HepG2 (cell line): ENCODE results near the gene GDAP1L1. TPM values are rescaled to one million over a fixed set of nuclear protein-coding genes. Genes with fewer than 3 reads are reported as not detected.
A peak's percentile ranks its signal among the peaks of the same experiment; 100 is the strongest.

Experiments used
- ATAC-seq: fragments of 200-7000 bp; cut with Tn5 transposase; 3 replicates; pipeline ENCODE4 v1.9.1; 2020; ENCODE audit warnings: mild to moderate bottlenecking, moderate library complexity
- BruUV-seq: library from RNA; stranded (reverse); fragments of 400-500 nt; replicated peaks from 2 replicates; lab custom pipeline; 2021; lab: Mats Ljungman, UMichigan
- CTCF ChIA-PET: fragments of 300-600 bp; formaldehyde crosslinking; extraction: SDS; loops from one replicate; lab custom pipeline; 2021; ENCODE audit warnings: low total read pairs, inconsistent platforms, low intra/inter-chr PET ratio; lab: Yijun Ruan, JAX
- POLR2A ChIA-PET: fragments of 350-600 bp; sonication (Branson Sonifier 250); formaldehyde crosslinking; loops from one replicate; lab custom pipeline; 2020; ENCODE audit warnings: antibody characterized with exemption, inconsistent platforms; lab: Yijun Ruan, JAX
- DNase-seq: peaks from one replicate; pipeline ENCODE4 v3.0.0-alpha.2; 2015; ENCODE audit warnings: low spot score
- FAIRE-seq: peaks from 3 replicates; lab custom pipeline; 2011; peaks lifted over from hg19 to GRCh38; lab: Jason Lieb, UNC
- H2AFZ ChIP-seq: one replicate; pipeline ENCODE4 v1.6.1; 2011; ENCODE audit warnings: low read length, inconsistent platforms
- H3K27ac ChIP-seq: fragments of 300-600 bp; 3 replicates; pipeline ENCODE4 v1.8.0; 2011; ENCODE audit warnings: mixed run types, mild to moderate bottlenecking, mixed read lengths, low read length, inconsistent platforms; ENCODE audit not compliant: insufficient read depth; ENCODE audit errors: extremely low read length
- H3K27me3 ChIP-seq, 2 experiments: fragments of 200-600 bp in 1 of 2; 2 replicates in 1 of 2; 3 replicates in 1 of 2; pipeline versions ENCODE4 v1.6.0 to v1.8.0; 2011; ENCODE audit warnings: low read length in 2 of 2, mild to moderate bottlenecking in 2 of 2, moderate library complexity in 2 of 2, inconsistent platforms in 1 of 2; ENCODE audit not compliant: insufficient read depth in 2 of 2, control insufficient read depth in 1 of 2
- H3K36me3 ChIP-seq, 2 experiments: fragments of 200-600 bp in 1 of 2; replicated peaks in 1 of 2; 2 replicates in 1 of 2; 3 replicates in 1 of 2; pipeline versions ENCODE4 v1.5.1 to v1.8.0; 2011; ENCODE audit warnings: low read length in 2 of 2, inconsistent platforms in 1 of 2; ENCODE audit not compliant: insufficient read depth in 2 of 2, control insufficient read depth in 1 of 2
- H3K4me1 ChIP-seq: 2 replicates; pipeline ENCODE4 v1.5.1; 2012; ENCODE audit warnings: low read length, inconsistent platforms; ENCODE audit not compliant: insufficient read depth
- H3K4me2 ChIP-seq: 2 replicates; pipeline ENCODE4 v1.6.0; 2011; ENCODE audit warnings: low read depth, low read length, inconsistent platforms
- H3K4me3 ChIP-seq, 3 experiments: fragments of 200-600 bp in 1 of 3; sonication (generic), shearing (Covaris generic) in 1 of 3; replicated peaks in 1 of 3; 2 replicates each; pipeline ENCODE4 v1.5.1; 2011 to 2016; ENCODE audit warnings: low read length in 3 of 3, inconsistent platforms in 2 of 3, low read depth in 2 of 3, mild to moderate bottlenecking in 2 of 3, control low read depth in 1 of 3, mixed read lengths in 1 of 3; ENCODE audit not compliant: insufficient read depth in 1 of 3
- H3K79me2 ChIP-seq: one replicate; pipeline ENCODE4 v1.6.1; 2011; ENCODE audit warnings: low read length, inconsistent platforms; ENCODE audit not compliant: insufficient read depth
- H3K9ac ChIP-seq: 2 replicates; pipeline ENCODE4 v1.6.0; 2011; ENCODE audit warnings: mild to moderate bottlenecking, low read depth, low read length, inconsistent platforms; ENCODE audit not compliant: insufficient read depth
- H3K9me3 ChIP-seq: 2 replicates; pipeline ENCODE4 v1.5.1; 2012; ENCODE audit warnings: mild to moderate bottlenecking, low read length
- H4K20me1 ChIP-seq: 2 replicates; pipeline ENCODE4 v1.6.0; 2011; ENCODE audit warnings: inconsistent platforms, mild to moderate bottlenecking, low read length, moderate library complexity; ENCODE audit not compliant: insufficient read depth
- ATAD3A ChIP-seq: sonication (generic); formaldehyde crosslinking; IDR thresholded peaks from 2 replicates; pipeline ENCODE4 v1.4.0; 2020; ENCODE audit warnings: missing genetic modification reagents
- FOXK1 ChIP-seq: sonication (generic); formaldehyde crosslinking; IDR thresholded peaks from 2 replicates; pipeline ENCODE4 v1.4.0; 2020; ENCODE audit warnings: low read depth, missing genetic modification reagents, borderline replicate concordance
- MAFG ChIP-seq: sonication (generic); formaldehyde crosslinking; IDR thresholded peaks from 2 replicates; pipeline ENCODE4 v1.5.1; 2020; ENCODE audit warnings: mild to moderate bottlenecking, missing genetic modification reagents
- NFRKB ChIP-seq: fragments of 450-650 bp; IDR thresholded peaks from 2 replicates; pipeline ENCODE4 v1.6.1; 2017
- PPARG ChIP-seq: conservative IDR thresholded peaks from 2 replicates; pipeline ENCODE4 v1.6.1; 2016; ENCODE audit warnings: missing biosample characterization, missing genetic modification reagents
- SSRP1 ChIP-seq: IDR thresholded peaks from 2 replicates; pipeline ENCODE4 v1.6.1; 2016; ENCODE audit warnings: control low read depth
- STAG1 ChIP-seq: sonication (generic); formaldehyde crosslinking; IDR thresholded peaks from 2 replicates; pipeline ENCODE4 v1.4.0; 2020; ENCODE audit warnings: missing genetic modification reagents
- ZNF225 ChIP-seq: sonication (generic); formaldehyde crosslinking; IDR thresholded peaks from 2 replicates; pipeline ENCODE4 v1.4.0; 2020; ENCODE audit warnings: mild to moderate bottlenecking, missing genetic modification reagents
- ZNF335 ChIP-seq: sonication (generic); formaldehyde crosslinking; IDR thresholded peaks from 2 replicates; pipeline ENCODE4 v1.4.0; 2020; ENCODE audit warnings: missing genetic modification reagents
- ZNF891 ChIP-seq: sonication (generic); formaldehyde crosslinking; IDR thresholded peaks from 2 replicates; pipeline ENCODE4 v1.5.0; 2020; ENCODE audit warnings: mild to moderate bottlenecking, missing genetic modification reagents
- WGBS: methylation state at CpG from one replicate; pipeline ENCODE4 v1.1.6; 2017; ENCODE audit warnings: low lambda C conversion rate; 5-methylcytosine and 5-hydroxymethylcytosine counted together
- in situ Hi-C: cut with HindIII; loops from 2 replicates; pipeline ENCODE4 v1.10.0; 2017; ENCODE audit warnings: low pct_unique_long_range_greater_than_20kb; ENCODE audit not compliant: extremely low pct_ligation_motif_present
- intact Hi-C: fragments of 100-400 bp; cut with micrococcal nuclease; formaldehyde crosslinking; loops from one replicate; pipeline ENCODE4 v1.10.0; 2022; ENCODE audit not compliant: unreplicated experiment
- polyA plus RNA-seq, 8 experiments: library from polyadenylated mRNA; depleted of rRNA in 3 of 8; stranded (reverse) in 7 of 8; unstranded in 1 of 8; fragments of >200 nt; fragmentation: Illumina TruSeq in 4 of 8; extraction: Trizol in 4 of 8; gene quantifications; 2 replicates each; pipeline versions ENCODE4 v1.2.1 to v1.2.3, GENCODE V29; 2011 to 2016; ENCODE audit warnings: low read depth in 4 of 8, missing spikeins in 1 of 8, mixed read lengths in 1 of 8; ENCODE audit not compliant: insufficient read depth in 1 of 8
- total RNA-seq, 5 experiments: library from RNA; depleted of rRNA; stranded (reverse); fragments of >200 nt; fragmentation: Illumina TruSeq; extraction: Trizol; gene quantifications; 2 replicates each; pipeline ENCODE4 v1.2.3, GENCODE V29; 2016; ENCODE audit warnings: low read depth in 1 of 5
- TF ChIP-seq, protein P1 (sequence below): sonication (generic); formaldehyde crosslinking; IDR thresholded peaks from 2 replicates; pipeline ENCODE4 v1.5.0; 2020; ENCODE audit warnings: missing genetic modification reagents, mild to moderate bottlenecking, borderline replicate concordance
- TF ChIP-seq, protein P2 (sequence below): sonication (generic); formaldehyde crosslinking; conservative IDR thresholded peaks from 2 replicates; pipeline ENCODE4 v1.4.0; 2020; ENCODE audit warnings: missing genetic modification reagents
- TF ChIP-seq, protein P3 (sequence below): sonication (generic); formaldehyde crosslinking; IDR thresholded peaks from 2 replicates; pipeline ENCODE4 v1.9.0; 2021; ENCODE audit warnings: missing genetic modification reagents, borderline replicate concordance
- TF ChIP-seq, protein P4 (sequence below): IDR thresholded peaks from 2 replicates; pipeline ENCODE4 v1.6.1; 2016
- TF ChIP-seq, protein P5 (sequence below): sonication (generic); formaldehyde crosslinking; IDR thresholded peaks from 2 replicates; pipeline ENCODE4 v1.9.0; 2021; ENCODE audit warnings: missing genetic modification reagents, mild to moderate bottlenecking, borderline replicate concordance

The GDAP1L1 gene
- total and polyA plus RNA-seq, 2 of the 13 experiments (the other 11 are each of a cell fraction or from before 2014, with no cell fraction given), result 0.04 TPM; not detected in 1

DNA sequence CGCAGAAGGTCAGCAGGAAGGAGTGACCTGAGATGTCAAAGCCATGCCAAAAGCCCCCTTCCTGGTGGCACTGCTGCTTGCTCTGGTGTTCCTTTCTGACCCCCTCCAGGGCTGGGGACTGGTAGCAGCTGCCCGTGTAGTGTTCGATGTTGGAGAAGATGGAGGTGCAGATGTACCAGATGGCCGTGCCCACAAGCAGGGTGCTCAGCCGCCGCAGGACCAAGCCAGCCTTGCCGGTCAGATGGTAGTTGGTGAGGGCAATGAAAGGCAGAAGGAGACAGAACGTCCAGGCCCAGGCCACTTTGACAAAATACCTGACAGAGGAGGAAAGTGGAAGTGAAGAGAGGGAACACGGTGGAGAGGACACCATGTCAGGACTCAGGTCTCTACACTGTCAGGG, 59.8 kb downstream of the GDAP1L1 start (continued):
- TF ChIP-seq, protein P1, sequence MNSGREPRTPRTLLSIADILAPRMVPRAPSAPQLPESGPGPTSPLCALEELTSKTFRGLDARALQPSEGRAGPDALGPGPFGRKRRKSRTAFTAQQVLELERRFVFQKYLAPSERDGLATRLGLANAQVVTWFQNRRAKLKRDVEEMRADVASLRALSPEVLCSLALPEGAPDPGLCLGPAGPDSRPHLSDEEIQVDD (CRISPR knock-in tag), result no peak
- TF ChIP-seq, protein P2, sequence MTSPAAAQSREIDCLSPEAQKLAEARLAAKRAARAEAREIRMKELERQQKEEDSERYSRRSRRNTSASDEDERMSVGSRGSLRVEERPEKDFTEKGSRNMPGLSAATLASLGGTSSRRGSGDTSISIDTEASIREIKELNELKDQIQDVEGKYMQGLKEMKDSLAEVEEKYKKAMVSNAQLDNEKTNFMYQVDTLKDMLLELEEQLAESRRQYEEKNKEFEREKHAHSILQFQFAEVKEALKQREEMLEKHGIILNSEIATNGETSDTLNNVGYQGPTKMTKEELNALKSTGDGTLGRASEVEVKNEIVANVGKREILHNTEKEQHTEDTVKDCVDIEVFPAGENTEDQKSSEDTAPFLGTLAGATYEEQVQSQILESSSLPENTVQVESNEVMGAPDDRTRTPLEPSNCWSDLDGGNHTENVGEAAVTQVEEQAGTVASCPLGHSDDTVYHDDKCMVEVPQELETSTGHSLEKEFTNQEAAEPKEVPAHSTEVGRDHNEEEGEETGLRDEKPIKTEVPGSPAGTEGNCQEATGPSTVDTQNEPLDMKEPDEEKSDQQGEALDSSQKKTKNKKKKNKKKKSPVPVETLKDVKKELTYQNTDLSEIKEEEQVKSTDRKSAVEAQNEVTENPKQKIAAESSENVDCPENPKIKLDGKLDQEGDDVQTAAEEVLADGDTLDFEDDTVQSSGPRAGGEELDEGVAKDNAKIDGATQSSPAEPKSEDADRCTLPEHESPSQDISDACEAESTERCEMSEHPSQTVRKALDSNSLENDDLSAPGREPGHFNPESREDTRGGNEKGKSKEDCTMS (CRISPR knock-in tag), result no peak
- TF ChIP-seq FOXK1 (no peak), STAG1 (CRISPR knock-in tag) (no peak), ZNF891 (CRISPR knock-in tag) (0 out of 2 replicates have a peak, but pooled peaks have one; percentile 32)
- TF ChIP-seq, all 625 proteins: peak for 4

GRCh38 chr20:44309763-44310663, 62.9 kb downstream of the GDAP1L1 start:
- CTCF ChIA-PET, result interaction anchor here (0.7 to 5.0 kb wide), 5 partner anchors 57 to 193 kb away, joined by 3 to 77 read pairs (median 20); no protein-coding TSS in a partner anchor
- no peak overlapping the region for H2AFZ ChIP-seq
- TF ChIP-seq SSRP1 (CRISPR knock-in tag) (no peak), PPARG (CRISPR knock-in tag) (peak; percentile 63), ATAD3A (peak; percentile 89; the same call in 1 of the 2 replicates), NFRKB (no peak), MAFG (CRISPR knock-in tag) (no peak), ZNF335 (CRISPR knock-in tag) (no peak), ZNF225 (CRISPR knock-in tag) (no peak)
- TF ChIP-seq, protein P3, sequence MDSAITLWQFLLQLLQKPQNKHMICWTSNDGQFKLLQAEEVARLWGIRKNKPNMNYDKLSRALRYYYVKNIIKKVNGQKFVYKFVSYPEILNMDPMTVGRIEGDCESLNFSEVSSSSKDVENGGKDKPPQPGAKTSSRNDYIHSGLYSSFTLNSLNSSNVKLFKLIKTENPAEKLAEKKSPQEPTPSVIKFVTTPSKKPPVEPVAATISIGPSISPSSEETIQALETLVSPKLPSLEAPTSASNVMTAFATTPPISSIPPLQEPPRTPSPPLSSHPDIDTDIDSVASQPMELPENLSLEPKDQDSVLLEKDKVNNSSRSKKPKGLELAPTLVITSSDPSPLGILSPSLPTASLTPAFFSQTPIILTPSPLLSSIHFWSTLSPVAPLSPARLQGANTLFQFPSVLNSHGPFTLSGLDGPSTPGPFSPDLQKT (CRISPR knock-in tag), result 0 out of 2 replicates have a peak, but pooled peaks have one; percentile 9
- TF ChIP-seq, protein P4, sequence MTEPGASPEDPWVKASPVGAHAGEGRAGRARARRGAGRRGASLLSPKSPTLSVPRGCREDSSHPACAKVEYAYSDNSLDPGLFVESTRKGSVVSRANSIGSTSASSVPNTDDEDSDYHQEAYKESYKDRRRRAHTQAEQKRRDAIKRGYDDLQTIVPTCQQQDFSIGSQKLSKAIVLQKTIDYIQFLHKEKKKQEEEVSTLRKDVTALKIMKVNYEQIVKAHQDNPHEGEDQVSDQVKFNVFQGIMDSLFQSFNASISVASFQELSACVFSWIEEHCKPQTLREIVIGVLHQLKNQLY (CRISPR knock-in tag), result no peak
- TF ChIP-seq, protein P5, sequence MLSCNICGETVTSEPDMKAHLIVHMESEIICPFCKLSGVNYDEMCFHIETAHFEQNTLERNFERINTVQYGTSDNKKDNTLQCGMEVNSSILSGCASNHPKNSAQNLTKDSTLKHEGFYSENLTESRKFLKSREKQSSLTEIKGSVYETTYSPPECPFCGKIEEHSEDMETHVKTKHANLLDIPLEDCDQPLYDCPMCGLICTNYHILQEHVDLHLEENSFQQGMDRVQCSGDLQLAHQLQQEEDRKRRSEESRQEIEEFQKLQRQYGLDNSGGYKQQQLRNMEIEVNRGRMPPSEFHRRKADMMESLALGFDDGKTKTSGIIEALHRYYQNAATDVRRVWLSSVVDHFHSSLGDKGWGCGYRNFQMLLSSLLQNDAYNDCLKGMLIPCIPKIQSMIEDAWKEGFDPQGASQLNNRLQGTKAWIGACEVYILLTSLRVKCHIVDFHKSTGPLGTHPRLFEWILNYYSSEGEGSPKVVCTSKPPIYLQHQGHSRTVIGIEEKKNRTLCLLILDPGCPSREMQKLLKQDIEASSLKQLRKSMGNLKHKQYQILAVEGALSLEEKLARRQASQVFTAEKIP (CRISPR knock-in tag), result no peak

More at GRCh38 chr20:44309763-44310663, 62.9 kb downstream of the GDAP1L1 start:
- ATAC-seq (peak; percentile 31), DNase-seq (no peak), FAIRE-seq (no peak)
- 20% methylated on average over 16 of the region's 17 CpGs for WGBS
- H3K9me3 ChIP-seq, result no peaks in the 10 kb centered on the region
- peak overlapping the region; percentile 84 for H3K9ac ChIP-seq
- intact Hi-C loops (loop anchor here (2.0 to 5.0 kb wide), 3 partner anchors 47 to 157 kb away; partner anchors contain the start of gene HNF4A), in situ Hi-C loops (loop anchor here (5.0 kb wide), 3 partner anchors 58 to 162 kb away; no protein-coding TSS in a partner anchor)
- BruUV-seq, result TSS peak; percentile 59
- peaks cover 25% of the 10 kb centered on the region for H3K79me2 ChIP-seq
- peaks cover 0 to 7% of the 10 kb centered on the region in 2 experiments; a peak in 2 of 5 replicates for H3K36me3 ChIP-seq
- peak overlapping the region; percentile 37 for H3K27ac ChIP-seq
- peak overlapping the region; percentile 97 for H3K4me2 ChIP-seq
- H3K4me3 ChIP-seq, result peak overlapping the region; percentile 70 to 96 (median 78)
- peaks cover 27% of the 10 kb centered on the region for H3K4me1 ChIP-seq
- H4K20me1 ChIP-seq, result no peaks in the 10 kb centered on the region
- peaks cover 2 to 4% of the 10 kb centered on the region in 2 experiments; a peak in 1 of 5 replicates for H3K27me3 ChIP-seq
- POLR2A ChIA-PET, result interaction anchor here (0.7 to 3.9 kb wide), 16 partner anchors 8 to 212 kb away, joined by 3 to 30 read pairs (median 6); partner anchors contain the start of genes HNF4A, OSER1 and SERINC3
